Measurements from ENCODE around the gene TMEM154.

The TMEM154 gene

GRCh38 chr4:152609481-152609880 is 70.3 kb downstream of the TMEM154 start:
- DNase-seq (ENCODE audit: low read depth) = no peak
- TF ChIP-seq, protein P1, sequence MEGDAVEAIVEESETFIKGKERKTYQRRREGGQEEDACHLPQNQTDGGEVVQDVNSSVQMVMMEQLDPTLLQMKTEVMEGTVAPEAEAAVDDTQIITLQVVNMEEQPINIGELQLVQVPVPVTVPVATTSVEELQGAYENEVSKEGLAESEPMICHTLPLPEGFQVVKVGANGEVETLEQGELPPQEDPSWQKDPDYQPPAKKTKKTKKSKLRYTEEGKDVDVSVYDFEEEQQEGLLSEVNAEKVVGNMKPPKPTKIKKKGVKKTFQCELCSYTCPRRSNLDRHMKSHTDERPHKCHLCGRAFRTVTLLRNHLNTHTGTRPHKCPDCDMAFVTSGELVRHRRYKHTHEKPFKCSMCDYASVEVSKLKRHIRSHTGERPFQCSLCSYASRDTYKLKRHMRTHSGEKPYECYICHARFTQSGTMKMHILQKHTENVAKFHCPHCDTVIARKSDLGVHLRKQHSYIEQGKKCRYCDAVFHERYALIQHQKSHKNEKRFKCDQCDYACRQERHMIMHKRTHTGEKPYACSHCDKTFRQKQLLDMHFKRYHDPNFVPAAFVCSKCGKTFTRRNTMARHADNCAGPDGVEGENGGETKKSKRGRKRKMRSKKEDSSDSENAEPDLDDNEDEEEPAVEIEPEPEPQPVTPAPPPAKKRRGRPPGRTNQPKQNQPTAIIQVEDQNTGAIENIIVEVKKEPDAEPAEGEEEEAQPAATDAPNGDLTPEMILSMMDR (IDR thresholded peaks at IDR 0.05; ENCODE audit: insufficient read depth, low read depth, low read length, missing control alignments) = no peak
- H3K4me3 ChIP-seq (ENCODE audit: low read depth, low read length) = no peak overlapping the region

DNA sequence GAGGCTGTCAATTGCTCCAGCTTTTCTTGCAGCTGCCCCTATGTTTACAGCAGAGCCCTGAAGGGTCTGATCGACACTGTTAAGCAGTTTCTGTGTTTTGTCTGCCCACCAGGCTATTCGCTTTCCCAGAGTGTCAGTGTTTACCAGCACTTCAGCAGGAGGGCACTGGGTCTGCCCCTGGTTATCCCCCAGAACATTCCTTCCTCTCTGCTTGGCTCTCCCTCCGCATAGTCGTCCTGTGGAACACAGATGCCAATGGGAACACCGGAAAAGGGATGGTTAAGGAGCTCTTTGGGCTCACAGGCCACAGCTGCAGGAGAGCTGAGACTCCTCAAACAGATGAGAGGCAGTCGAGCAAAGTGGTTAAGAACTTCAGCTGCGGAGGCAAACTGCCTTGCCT is 72.6 kb downstream of the TMEM154 start:
- no peak overlapping the region for H3K4me3 ChIP-seq (ENCODE audit: low read depth, low read length)
- no peak for DNase-seq (ENCODE audit: low read depth)
- TF ChIP-seq, protein P1 (IDR thresholded peaks at IDR 0.05; ENCODE audit: insufficient read depth, low read depth, low read length, missing control alignments) = no peak

GRCh38 chr4:152606753-152607152 is 73.0 kb downstream of the TMEM154 start:
- no peak for DNase-seq (ENCODE audit: low read depth)
- H3K4me3 ChIP-seq (ENCODE audit: low read depth, low read length) = no peak overlapping the region
- TF ChIP-seq, protein P1 (IDR thresholded peaks at IDR 0.05; ENCODE audit: insufficient read depth, low read depth, low read length, missing control alignments) = no peak

- no peak overlapping the region for H3K4me3 ChIP-seq (ENCODE audit: low read depth, low read length)
- no peak for DNase-seq (ENCODE audit: low read depth)
- TF ChIP-seq, protein P1 (IDR thresholded peaks at IDR 0.05; ENCODE audit: insufficient read depth, low read depth, low read length, missing control alignments) = no peak
Measured at GRCh38 chr4:152605641-152606335, 74.0 kb downstream of the TMEM154 start.

DNA sequence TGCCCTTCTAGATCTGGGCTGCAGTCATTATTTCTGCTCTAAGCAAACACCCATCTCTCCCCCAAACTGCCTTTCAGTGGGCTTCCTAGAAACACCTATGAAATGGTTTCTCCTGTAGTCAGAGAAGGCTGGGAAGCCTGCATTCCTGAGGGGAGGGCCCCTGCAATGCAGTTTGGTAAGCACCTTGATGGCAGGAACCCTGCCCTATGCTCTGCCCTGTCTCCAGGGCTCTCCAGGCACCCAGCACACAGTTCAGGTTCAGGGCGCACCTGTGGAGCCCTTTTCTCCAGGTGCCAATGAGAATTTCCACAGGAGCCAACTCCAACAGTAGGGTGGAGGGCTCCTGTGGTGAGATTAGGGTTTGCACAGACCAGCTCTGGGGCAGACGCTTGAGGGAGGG is 74.8 kb downstream of the TMEM154 start:
- no peak overlapping the region for H3K4me3 ChIP-seq (ENCODE audit: low read depth, low read length)
- TF ChIP-seq, protein P1 (IDR thresholded peaks at IDR 0.05; ENCODE audit: insufficient read depth, low read depth, low read length, missing control alignments) = no peak
- no peak for DNase-seq (ENCODE audit: low read depth)

GRCh38 chr4:152601156-152601555 is 78.6 kb downstream of the TMEM154 start:
- DNase-seq (ENCODE audit: low read depth) = no peak
- TF ChIP-seq, protein P1 (IDR thresholded peaks at IDR 0.05; ENCODE audit: insufficient read depth, low read depth, low read length, missing control alignments) = no peak
- no peak overlapping the region for H3K4me3 ChIP-seq (ENCODE audit: low read depth, low read length)

GRCh38 chr4:152599636-152600035 is 80.2 kb downstream of the TMEM154 start:
- H3K4me3 ChIP-seq (ENCODE audit: low read depth, low read length) = no peak overlapping the region
- no peak for DNase-seq (ENCODE audit: low read depth)
- TF ChIP-seq, protein P1 (IDR thresholded peaks at IDR 0.05; ENCODE audit: insufficient read depth, low read depth, low read length, missing control alignments) = no peak
